Neural progenitor cell (in vitro differentiated cells): ENCODE measurements around the gene MRPS25.

Experiments
- CTCF ChIP-seq: fragments of 200-600 bp; sonication (generic); IDR thresholded peaks from 2 replicates; pipeline ENCODE4 v1.5.1; 2017; ENCODE audit warnings: antibody characterized with exemption, mild to moderate bottlenecking
- EZH2 ChIP-seq: fragments of 200-600 bp; sonication (generic); IDR thresholded peaks from 2 replicates; pipeline ENCODE4 v1.6.1; 2017; ENCODE audit warnings: antibody characterized with exemption, mild to moderate bottlenecking, moderate library complexity
- EZH2phosphoT487 ChIP-seq: fragments of 200-600 bp; sonication (generic); IDR thresholded peaks from 2 replicates; pipeline ENCODE4 v1.6.1; 2017; ENCODE audit warnings: antibody characterized with exemption

GRCh38 chr3:15043408-15044171 is 21.5 kb downstream of the MRPS25 start:
- TF ChIP-seq CTCF, result no peak
- no peak for TF ChIP-seq EZH2
- TF ChIP-seq EZH2phosphoT487, result no peak
